ENCODE results near the gene CEP85L. TPM values are rescaled to one million over a fixed set of nuclear protein-coding genes. Genes with fewer than 3 reads are reported as not detected.

The CEP85L gene
- total RNA-seq, 1 donor from 2014 or later = 10.5 TPM

DNA sequence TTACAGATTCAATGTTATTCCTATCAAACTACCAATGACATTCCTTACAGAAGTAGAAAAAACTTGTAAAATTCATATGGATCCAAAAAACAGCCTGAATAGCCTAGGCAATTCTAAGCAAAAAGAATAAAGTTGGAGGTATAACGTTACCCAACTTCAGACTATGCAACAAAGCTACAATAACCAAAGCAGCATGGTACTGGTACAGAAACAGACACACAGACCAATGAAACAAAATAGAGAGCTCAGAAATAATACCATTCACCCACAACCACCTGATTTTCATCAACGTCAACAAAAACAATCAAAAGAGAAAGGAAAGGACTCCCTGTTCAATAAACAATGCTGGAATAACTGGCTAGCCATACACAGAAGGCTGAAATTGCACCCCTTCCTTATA is 120.4 kb downstream of the CEP85L start:
- H3K27ac ChIP-seq = no peak overlapping the region
- ATAC-seq (no peak), DNase-seq (no peak)
- H3K9me3 ChIP-seq = no peaks in the 10 kb centered on the region
- intact Hi-C loops (cut with DNase I) = no loop called here
- no peak for TF ChIP-seq CTCF (IDR thresholded peaks at IDR 0.05)
- H3K27me3 ChIP-seq = no peaks in the 10 kb centered on the region
- no peaks in the 10 kb centered on the region for H3K4me1 ChIP-seq
- H3K4me3 ChIP-seq = no peak overlapping the region
- H3K36me3 ChIP-seq = no peaks in the 10 kb centered on the region

DNA sequence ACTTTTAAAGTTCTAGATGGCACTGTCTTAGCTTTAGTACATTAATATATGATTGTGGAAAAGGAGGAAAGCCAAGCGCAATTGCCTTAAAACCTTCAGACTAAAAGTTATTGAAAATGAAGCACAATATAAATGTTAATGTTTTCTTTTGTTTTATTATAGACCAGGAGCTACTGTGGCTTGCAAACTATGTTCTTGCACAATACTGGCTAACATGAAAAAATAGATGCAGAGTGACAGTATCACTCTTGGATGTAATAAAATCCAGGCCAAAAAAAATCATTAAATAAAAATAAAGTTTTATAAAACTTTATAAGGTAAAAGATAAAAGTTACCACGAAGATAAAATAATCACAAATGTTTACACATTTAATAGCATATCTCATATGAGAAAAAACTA is 121.6 kb downstream of the CEP85L start:
- TF ChIP-seq CTCF (IDR thresholded peaks at IDR 0.05) = no peak
- intact Hi-C loops (cut with DNase I) = no loop called here
- no peak overlapping the region for H3K27ac ChIP-seq
- no peaks in the 10 kb centered on the region for H3K27me3 ChIP-seq
- ATAC-seq (no peak), DNase-seq (no peak)
- no peaks in the 10 kb centered on the region for H3K9me3 ChIP-seq
- no peaks in the 10 kb centered on the region for H3K4me1 ChIP-seq
- H3K4me3 ChIP-seq = no peak overlapping the region
- no peaks in the 10 kb centered on the region for H3K36me3 ChIP-seq

- intact Hi-C loops (cut with DNase I) = no loop called here
- H3K9me3 ChIP-seq = no peaks in the 10 kb centered on the region
- no peaks in the 10 kb centered on the region for H3K36me3 ChIP-seq
- no peak for TF ChIP-seq CTCF (IDR thresholded peaks at IDR 0.05)
- no peak overlapping the region for H3K27ac ChIP-seq
- DNase-seq (no peak), ATAC-seq (no peak)
- no peak overlapping the region for H3K4me3 ChIP-seq
- H3K4me1 ChIP-seq = no peaks in the 10 kb centered on the region
- H3K27me3 ChIP-seq = no peaks in the 10 kb centered on the region
Observed at GRCh38 chr6:118528129-118528528, 123.3 kb downstream of the CEP85L start.

DNA sequence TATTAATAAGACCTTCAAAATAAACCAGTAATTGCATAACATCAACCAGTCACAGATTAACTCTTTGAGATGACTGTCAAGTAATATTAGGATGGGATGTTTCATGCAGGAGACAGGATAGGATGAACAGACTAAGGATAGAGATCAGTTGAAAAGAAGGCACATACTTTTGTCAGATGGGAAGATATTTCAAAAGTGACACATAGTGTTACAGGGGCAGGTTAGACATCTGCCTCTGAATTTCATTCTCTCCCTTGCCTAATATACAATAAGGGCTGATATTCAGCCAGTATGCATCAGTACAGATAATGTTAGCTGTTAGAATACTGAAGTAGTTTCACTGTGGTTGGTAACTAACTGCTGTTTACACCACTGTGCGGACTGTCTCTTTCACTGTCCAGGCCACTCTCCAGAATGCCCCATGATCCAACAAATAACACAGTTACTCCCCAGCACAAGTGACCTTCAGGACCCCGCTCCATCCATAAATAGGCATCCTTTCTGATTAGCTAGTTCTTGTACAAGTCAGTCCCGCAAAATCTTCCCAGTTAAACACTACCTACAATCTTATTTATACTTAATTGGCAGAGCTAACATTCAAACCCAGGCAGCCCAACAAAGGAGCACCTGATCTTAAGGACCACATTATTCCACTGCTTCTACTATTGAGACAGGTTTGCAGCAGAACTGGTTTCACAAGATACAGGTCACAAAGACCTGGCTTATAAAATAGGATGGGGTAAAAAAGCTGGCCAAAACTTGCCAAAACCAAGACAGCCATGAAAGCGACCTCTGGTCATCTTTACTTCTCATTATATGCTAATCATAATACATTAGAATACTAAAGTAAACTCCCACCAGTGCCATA is 125.2 kb downstream of the CEP85L start:
- Histone ChIP-seq H3K27ac (no peak overlapping the region), H3K4me3 (no peak overlapping the region), H3K4me1 (no peaks in the 10 kb centered on the region), H3K27me3 (no peaks in the 10 kb centered on the region), H3K9me3 (no peaks in the 10 kb centered on the region), H3K36me3 (no peaks in the 10 kb centered on the region)
- no peak for DNase-seq
- ATAC-seq = no peak
- TF ChIP-seq CTCF (IDR thresholded peaks at IDR 0.05) = no peak
- intact Hi-C loops (cut with DNase I) = no loop called here

DNA sequence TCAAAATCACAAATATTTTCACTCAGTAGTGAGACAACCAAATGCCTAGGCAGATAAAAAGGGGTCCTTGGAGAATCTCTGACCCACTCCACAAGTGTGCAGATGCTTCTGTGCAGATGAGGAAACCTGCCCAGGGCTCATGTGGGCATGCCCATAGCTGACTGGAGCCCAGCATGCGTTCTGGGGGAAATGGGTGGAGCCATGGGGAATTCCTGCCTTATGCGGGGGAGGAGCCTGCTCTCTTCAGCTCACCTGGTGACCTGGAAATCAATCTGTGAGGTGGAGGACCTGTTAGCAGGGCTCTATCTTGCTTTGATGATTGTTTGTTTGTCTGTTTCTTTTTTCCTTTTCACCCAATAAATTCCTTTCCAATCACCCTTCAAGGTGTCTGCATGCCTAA is 126.7 kb downstream of the CEP85L start:
- Histone ChIP-seq H3K9me3 (no peaks in the 10 kb centered on the region), H3K27ac (no peak overlapping the region), H3K4me3 (no peak overlapping the region), H3K27me3 (no peaks in the 10 kb centered on the region), H3K4me1 (no peaks in the 10 kb centered on the region), H3K36me3 (no peaks in the 10 kb centered on the region)
- DNase-seq (no peak), ATAC-seq (no peak)
- no peak for TF ChIP-seq CTCF (IDR thresholded peaks at IDR 0.05)
- intact Hi-C loops (cut with DNase I) = no loop called here

Measured in upper lobe of right lung (tissue), 1 donor.